Measurements from ENCODE around the gene RAPH1. TPM values are rescaled to one million over a fixed set of nuclear protein-coding genes. Genes with fewer than 3 reads are reported as not detected.

RAPH1 gene
- total and polyA plus RNA-seq, 11 donors = 3.6 to 30.4 (median 16.2) TPM

DNA sequence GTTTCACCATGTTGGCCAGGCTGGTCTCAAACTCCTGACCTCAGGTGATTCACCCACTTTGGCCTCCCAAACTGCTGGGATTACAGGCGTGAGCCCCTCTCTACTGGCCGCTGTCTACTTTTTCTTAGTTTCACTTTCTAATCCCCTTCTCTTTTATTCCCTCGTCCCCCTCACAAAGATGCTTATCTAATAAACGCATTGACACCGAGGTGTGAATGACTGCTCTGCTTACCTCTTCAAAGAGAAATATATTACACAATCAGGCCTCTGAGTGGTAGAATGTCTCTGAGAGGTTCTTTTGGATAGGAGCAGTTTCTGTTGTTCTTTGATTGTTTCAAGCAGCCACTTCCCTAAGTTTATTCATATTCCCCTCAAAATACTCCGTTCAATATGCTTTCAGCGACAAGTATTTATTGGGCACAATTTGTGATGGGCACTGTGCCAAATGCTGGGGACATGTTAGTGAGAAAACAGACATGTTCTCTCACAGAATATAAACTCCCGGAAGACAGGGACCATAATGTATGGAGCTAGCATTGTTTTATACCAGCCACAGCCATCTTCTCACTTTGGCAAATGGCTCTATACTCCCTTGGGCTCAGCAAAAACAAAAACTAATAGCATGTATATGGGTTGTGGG is 34.7 kb upstream of the RAPH1 start:
- Histone ChIP-seq H3K9me3 (no peaks in the 10 kb centered on the region), H3K27me3 (no peaks in the 10 kb centered on the region), H3K4me1 (no peaks in the 10 kb centered on the region), H3K4me3 (no peak overlapping the region), H3K36me3 (no peaks in the 10 kb centered on the region), H3K27ac (no peak overlapping the region)
- no peak for DNase-seq
- no peak for ATAC-seq
- 74 to 83% (median 79%) methylated on average over 8 of the region's 8 CpGs for WGBS, 4 donors
- no peak for TF ChIP-seq POLR2A (IDR thresholded peaks at IDR 0.05)
- TF ChIP-seq, protein P1, sequence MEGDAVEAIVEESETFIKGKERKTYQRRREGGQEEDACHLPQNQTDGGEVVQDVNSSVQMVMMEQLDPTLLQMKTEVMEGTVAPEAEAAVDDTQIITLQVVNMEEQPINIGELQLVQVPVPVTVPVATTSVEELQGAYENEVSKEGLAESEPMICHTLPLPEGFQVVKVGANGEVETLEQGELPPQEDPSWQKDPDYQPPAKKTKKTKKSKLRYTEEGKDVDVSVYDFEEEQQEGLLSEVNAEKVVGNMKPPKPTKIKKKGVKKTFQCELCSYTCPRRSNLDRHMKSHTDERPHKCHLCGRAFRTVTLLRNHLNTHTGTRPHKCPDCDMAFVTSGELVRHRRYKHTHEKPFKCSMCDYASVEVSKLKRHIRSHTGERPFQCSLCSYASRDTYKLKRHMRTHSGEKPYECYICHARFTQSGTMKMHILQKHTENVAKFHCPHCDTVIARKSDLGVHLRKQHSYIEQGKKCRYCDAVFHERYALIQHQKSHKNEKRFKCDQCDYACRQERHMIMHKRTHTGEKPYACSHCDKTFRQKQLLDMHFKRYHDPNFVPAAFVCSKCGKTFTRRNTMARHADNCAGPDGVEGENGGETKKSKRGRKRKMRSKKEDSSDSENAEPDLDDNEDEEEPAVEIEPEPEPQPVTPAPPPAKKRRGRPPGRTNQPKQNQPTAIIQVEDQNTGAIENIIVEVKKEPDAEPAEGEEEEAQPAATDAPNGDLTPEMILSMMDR (IDR thresholded peaks at IDR 0.05) = no peak
- intact Hi-C loops (cut with DNase I) = no loop called here

DNA sequence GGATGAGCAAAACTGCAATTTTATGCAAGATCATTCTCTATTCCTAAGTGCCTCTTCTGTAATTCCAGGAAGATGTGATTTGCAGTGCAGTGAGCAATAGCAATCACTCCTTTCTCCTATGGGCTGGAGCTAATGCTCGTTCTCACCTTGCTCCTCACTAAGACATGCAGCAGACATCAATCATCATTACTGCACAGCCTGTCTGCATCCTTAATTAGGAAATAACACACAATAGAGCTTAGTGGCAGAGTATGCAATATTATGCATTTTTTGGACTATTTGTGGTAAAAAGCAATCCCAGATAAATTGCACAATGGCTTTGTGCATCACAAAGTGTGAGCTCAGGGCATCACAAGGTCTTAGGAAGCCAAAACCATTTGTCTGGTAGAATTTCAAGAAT is 32.6 kb upstream of the RAPH1 start:
- ATAC-seq (no peak), DNase-seq (no peak)
- no peak overlapping the region for H3K27ac ChIP-seq
- TF ChIP-seq POLR2A (IDR thresholded peaks at IDR 0.05) = no peak
- TF ChIP-seq, protein P1 (IDR thresholded peaks at IDR 0.05) = no peak
- H3K4me3 ChIP-seq = no peak overlapping the region
- intact Hi-C loops (cut with DNase I) = no loop called here
- no peaks in the 10 kb centered on the region for H3K27me3 ChIP-seq
- 91 to 100% (median 91%) methylated on average over 1 of the region's 1 CpG for WGBS, 4 donors
- no peaks in the 10 kb centered on the region for H3K9me3 ChIP-seq
- no peaks in the 10 kb centered on the region for H3K36me3 ChIP-seq
- H3K4me1 ChIP-seq = peaks cover 0 to under 1% (median 0%) of the 10 kb centered on the region in 12 donors

DNA sequence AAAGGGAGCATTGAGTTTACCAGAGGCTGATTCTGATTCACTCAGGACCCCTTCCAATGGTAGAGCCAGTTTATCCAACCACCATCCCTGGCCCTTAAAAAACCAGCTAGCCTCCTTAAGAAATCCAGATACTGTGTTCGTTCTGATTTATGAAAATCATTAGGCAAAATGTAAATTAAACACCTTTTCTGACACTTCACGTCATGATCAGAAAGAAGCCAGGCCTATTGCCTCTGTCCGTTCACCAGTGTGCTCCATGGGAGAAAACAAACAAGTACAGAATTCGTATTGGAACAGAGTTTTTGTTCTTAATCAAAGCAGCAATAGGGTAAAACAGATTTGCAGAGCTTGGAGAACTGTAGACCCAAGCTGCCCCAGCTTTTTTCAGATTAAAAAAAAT is 31.1 kb upstream of the RAPH1 start:
- Histone ChIP-seq H3K4me3 (no peak overlapping the region), H3K36me3 (no peaks in the 10 kb centered on the region), H3K4me1 (peaks cover 0 to 10% (median 0%) of the 10 kb centered on the region in 12 donors), H3K27ac (no peak overlapping the region), H3K9me3 (no peaks in the 10 kb centered on the region), H3K27me3 (no peaks in the 10 kb centered on the region)
- ATAC-seq = no peak
- DNase-seq = no peak
- WGBS, 4 donors = 95 to 96% (median 96%) methylated on average over 4 of the region's 4 CpGs
- intact Hi-C loops (cut with DNase I) = no loop called here
- TF ChIP-seq, protein P1 (IDR thresholded peaks at IDR 0.05) = no peak
- no peak for TF ChIP-seq POLR2A (IDR thresholded peaks at IDR 0.05)

DNA sequence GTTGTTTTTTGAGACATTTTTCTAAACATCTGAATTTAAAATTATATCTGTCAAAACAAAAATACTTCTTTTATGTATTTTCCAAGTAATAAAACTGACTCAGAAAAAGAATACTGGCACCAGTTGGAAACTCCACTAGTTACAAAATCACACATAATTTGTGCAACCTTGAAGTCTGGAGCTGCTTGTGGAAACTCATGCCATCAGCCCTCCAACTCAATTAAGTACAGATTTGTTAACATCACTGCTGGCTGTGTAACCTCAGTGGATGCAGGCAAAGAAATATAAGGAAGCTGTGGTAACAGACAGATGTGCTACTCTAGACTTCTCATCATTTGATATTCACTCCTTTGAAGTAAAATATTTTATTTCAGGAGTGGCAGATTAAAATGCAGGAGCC is 30.0 kb upstream of the RAPH1 start:
- H3K9me3 ChIP-seq = no peaks in the 10 kb centered on the region
- TF ChIP-seq, protein P1 (IDR thresholded peaks at IDR 0.05) = no peak
- TF ChIP-seq POLR2A (IDR thresholded peaks at IDR 0.05) = no peak
- H3K27ac ChIP-seq = no peak overlapping the region
- no peak overlapping the region for H3K4me3 ChIP-seq
- ATAC-seq (no peak), DNase-seq (no peak)
- intact Hi-C loops (cut with DNase I) = no loop called here
- H3K4me1 ChIP-seq = peaks cover 0 to 10% (median 0%) of the 10 kb centered on the region in 12 donors
- no peaks in the 10 kb centered on the region for H3K36me3 ChIP-seq
- H3K27me3 ChIP-seq = no peaks in the 10 kb centered on the region
